HG03378 (cell line): ENCODE measurements around the gene HSD3B7.

Experiments used
- ATAC-seq: cut with Tn5 transposase; IDR thresholded peaks from one replicate; pipeline ENCODE4 v1.9.1; 2021; ENCODE audit warnings: mild to moderate bottlenecking, moderate library complexity; ENCODE audit not compliant: unreplicated experiment

Gene HSD3B7

DNA sequence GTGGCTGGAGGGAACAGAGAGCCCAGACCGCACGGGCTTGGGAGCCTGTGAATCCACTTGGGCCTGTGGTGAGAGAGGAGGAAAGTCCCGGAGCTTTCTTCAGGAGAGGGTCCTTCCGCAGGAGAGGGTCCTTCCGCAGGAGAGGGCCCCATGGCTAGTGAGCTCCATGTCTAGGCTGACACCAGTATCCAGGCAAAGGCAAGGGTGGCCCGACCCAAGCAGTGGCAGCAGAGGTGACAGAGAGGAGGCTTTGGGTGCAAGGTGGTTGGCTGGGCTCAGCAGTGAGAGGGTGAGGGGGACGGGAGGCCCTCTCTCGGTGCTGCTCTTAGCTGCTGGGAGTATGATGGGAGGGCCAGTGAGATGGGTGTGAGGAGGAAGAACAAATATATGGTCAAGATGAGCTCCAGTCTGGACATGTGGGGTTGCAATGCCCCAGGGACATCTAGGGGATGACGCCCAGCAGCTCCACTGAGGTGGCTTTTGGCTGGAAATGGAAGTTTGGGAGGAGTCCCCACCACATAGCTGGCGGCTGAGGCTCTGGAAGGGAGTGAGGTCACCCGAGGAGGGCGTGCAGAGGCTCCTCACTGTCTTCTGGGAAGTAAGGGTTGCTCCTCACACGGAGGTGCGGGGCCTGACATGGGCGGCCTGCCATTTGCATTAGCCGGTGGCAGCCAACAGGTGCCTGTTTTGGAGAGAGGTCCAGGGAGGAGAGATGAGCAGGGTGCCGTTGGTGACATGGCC is 2.3 kb upstream of the HSD3B7 start:
- no peak for ATAC-seq

DNA sequence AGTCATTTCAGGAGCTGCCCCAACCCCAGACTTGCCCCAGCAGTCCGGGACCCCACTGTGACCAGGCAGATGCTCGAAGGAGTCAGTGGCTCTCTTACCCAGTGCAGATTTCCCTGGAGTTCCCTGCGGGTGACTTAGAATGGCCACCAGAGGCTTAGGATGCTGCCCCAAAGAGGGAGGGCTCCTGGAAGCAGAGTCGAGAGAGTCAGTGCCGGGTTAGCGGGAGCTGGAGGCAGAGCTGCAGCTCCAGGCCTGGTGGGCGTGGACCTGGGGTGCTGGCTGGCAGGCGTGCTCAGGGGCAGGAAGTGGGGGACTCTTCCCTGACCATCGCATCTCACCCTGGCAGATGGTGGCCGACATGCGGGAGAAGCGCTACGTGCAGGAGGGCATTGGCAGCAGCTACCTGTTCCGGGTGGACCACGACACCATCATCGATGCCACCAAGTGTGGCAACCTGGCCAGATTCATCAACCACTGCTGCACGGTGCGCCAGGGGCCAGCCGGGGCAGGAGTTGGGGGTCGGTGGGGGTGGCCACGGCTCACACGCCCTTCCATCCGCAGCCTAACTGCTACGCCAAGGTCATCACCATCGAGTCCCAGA is 1.6 kb upstream of the HSD3B7 start:
- no peak for ATAC-seq

DNA sequence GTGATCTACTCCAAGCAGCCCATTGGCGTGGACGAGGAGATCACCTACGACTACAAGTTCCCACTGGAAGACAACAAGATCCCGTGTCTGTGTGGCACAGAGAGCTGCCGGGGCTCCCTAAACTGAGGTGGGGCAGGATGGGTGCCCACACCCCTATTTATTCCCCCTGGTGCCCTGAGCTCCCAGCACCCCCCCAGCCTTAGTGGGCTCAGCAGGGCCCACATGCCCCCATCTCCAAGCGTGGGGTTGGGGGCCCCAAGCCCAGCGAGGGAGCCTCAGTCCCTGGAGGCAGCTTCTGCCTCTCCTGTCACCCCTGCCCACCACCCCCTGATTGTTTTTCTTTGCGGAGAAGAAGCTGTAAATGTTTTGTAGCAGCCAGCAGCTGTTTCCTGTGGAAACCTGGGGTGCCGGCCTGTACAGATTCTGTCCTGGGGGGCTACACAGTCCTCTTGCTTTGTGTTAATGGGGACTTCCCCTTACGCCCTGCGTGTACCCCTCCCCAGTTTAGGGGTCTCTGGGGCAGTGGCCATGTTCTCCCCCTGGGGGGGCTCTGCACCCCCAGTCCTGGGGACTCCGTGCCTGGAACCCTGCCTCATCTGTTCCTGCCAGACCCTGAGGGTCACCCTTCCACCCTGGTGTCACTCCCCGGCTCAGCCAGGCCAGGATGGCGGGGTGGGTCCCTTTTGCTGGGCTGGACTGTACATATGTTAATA is 953 bp upstream of the HSD3B7 start:
- ATAC-seq, result no peak

DNA sequence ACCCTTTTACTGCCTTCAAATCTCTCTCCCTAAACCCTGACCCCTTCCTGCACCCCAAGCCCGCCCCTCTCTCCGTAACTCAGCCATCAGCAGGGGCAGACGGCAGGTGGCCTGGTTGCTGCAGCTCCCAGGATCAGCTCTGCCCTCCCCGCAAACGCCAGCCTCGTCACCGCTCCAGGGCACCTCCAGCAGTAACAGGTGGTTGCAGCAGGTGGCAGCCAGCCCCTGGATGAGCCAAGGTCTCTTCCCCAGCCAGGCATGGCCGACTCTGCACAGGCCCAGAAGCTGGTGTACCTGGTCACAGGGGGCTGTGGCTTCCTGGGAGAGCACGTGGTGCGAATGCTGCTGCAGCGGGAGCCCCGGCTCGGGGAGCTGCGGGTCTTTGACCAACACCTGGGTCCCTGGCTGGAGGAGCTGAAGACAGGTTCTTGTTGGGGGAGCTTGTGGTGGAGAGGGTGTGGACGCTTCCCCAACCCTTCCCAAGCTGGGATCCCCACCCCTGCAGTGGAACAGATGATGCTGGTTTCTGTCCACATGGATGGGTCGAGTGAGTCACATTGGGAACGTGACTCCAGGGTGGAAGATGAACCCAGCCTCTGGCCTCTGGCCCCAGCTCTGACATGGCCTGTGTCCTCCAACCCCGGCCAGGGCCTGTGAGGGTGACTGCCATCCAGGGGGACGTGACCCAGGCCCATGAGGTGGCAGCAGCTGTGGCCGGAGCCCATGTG is 558 bp downstream of the HSD3B7 start:
- ATAC-seq, result no peak

DNA sequence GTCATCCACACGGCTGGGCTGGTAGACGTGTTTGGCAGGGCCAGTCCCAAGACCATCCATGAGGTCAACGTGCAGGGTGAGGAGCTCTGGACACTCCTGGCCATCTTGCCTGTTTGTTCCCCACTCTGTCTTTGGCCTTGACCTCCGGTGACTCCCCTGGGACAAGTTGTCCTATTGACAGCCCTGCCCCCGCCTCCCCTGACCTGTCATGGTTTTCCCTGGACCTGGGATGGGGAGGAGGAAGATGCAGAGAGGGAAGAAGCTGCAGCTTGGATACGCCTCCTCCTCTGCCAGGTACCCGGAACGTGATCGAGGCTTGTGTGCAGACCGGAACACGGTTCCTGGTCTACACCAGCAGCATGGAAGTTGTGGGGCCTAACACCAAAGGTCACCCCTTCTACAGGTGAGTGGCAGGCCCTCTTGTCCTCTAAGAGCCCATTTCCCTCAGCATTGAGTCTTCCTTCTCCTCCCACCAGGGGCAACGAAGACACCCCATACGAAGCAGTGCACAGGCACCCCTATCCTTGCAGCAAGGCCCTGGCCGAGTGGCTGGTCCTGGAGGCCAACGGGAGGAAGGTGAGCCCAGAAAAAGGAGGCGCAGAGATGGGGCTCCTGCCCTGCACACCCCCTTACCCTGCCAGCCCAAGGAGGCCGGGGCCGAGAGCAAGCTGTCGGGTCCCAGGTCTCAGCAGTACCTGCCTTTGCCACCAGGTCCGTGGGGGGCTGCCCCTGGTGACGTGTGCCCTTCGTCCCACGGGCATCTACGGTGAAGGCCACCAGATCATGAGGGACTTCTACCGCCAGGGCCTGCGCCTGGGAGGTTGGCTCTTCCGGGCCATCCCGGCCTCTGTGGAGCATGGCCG is 1.4 kb downstream of the HSD3B7 start:
- no peak for ATAC-seq

DNA sequence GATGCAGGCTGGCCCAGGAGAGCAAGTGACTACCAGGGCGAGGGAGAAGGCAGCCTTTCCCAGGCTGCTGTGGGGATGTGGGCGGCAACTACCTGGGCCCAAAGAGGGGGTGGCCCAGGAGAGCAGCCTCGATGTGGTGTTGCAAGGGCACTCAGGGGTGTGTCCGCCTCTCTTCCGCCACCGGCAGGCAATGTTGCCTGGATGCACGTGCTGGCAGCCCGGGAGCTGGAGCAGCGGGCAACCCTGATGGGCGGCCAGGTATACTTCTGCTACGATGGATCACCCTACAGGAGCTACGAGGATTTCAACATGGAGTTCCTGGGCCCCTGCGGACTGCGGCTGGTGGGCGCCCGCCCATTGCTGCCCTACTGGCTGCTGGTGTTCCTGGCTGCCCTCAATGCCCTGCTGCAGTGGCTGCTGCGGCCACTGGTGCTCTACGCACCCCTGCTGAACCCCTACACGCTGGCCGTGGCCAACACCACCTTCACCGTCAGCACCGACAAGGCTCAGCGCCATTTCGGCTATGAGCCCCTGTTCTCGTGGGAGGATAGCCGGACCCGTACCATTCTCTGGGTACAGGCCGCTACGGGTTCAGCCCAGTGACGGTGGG is 2.7 kb downstream of the HSD3B7 start:
- no peak for ATAC-seq

DNA sequence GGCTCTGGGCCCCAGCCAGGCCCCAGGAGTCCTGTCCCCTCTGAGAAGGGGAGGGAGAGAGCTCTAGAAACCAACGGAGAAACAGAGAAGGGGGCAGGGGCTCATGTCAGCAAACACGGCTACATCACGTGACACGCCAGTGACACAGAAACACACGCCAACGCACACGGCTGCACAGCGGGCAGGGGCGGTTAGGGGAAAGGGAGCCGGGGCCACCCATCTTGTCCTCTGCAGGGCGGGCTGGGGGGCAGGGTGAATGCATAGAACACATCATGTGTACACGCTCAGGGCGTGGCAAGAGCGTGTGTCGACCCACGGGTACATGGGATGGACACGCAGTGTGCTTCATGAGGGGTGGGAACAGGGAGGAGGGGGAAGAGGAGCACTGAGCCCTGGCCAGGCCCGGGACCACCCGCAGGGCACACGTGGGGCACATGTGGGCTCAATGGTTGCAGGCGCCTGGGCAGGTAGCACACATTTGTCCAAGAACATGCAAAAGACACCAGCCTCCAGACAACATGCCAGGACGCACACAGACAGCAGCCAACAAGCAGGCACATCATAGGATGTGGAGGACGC is 4.6 kb downstream of the HSD3B7 start:
- ATAC-seq, result no peak

DNA sequence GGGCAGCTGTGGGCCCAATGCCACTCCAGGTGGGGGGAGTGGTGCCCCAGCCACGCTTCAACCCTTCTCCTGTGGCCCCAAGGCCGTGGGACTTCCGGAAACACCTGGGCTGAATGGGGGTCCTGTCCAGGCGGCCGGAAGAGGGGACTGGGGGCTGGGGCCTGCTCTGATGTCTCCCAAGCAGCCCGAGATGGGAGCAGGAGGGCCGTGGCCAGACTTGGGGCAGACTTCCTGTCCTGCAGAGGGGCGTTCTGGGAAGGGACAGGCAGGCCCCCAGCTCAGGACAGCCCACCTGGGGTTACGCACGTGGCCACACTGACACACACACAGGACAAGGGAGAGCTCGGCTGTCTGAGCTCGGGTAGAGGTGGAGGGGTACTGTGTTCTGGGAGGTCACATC is 5.1 kb downstream of the HSD3B7 start:
- no peak for ATAC-seq

DNA sequence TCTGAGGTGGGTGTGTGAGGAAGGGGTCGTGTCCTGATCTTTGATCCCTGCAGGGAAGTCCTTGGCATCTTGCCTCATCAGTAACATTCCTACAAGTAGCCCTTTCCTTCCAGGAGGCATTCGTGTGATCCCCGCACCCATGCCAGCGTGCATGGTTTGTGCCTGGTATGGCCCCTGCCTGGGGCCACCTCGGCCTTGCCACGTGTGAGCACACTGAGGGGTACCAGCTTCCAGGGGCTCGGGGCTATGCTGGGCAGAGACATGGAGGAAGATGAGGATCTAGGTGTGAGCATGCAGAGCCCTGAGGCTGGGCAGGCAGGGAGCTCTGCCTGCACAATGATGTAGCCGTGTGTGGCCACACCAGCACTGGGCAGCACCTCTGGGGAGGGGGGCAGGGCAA is 6.0 kb downstream of the HSD3B7 start:
- no peak for ATAC-seq

DNA sequence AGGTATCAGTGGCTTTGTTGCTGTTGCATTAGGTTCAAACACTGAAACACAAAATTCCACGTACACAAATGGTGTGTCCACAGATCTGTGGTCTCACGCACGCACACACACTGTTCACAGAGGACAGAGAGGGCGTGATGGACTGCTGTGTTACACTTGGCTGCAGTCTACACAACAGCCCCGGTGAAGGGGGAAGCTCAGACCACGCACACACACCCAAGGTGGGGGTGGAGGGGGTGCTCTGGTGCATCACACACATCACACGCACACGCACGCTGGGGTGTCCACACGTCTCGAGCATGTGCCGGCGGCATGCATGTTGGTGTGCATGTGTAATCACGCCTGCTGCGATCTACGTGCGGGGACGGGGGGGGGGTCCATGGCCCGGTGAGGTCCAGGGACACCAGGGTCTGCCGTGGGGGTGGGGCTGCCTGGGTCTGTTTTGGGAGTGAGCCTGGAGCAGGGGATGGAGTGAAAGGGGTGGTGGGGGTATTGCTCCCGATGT is 7.3 kb downstream of the HSD3B7 start:
- ATAC-seq, result no peak

DNA sequence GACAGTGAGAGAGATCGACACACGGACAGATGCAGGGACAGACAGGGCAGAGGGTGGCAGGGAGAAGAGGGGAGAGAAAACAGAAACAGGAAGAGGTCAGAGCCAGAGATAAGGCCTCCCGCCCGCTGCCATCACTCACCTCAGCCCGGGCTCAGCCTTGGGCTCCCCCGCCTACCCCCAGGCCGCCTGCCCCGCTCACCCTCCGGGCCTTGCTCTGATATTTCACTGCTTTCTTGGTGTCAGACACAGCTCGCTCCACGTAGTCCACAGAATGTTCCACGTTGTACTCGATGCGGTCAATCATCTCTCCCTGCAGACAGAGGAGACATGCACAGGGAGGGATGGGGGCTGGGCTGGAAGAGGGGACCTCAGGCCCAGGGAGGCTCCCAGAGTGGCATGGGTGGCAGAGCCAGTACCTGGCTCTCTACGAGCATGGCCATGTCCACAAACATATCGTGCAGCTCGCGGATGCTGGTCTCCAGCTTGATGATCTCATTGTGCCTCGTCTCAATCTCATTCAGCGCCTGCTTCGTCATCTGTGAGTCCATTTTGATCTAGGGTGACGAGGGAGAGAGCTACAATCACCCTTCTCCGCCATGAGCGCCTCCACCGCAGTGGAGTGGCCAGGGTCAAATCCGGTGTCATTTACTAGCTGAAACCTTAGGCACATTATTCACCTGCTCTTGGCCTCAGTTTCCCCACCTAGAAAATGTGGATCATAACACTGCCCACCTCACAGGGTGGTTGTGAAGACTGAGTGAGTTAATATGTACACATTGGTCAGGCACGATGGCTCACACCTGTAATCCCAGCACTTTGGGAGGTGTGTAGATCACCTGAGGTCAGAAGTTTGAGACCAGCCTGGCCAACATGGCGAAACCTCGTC is 8.2 kb downstream of the HSD3B7 start:
- ATAC-seq, result no peak

DNA sequence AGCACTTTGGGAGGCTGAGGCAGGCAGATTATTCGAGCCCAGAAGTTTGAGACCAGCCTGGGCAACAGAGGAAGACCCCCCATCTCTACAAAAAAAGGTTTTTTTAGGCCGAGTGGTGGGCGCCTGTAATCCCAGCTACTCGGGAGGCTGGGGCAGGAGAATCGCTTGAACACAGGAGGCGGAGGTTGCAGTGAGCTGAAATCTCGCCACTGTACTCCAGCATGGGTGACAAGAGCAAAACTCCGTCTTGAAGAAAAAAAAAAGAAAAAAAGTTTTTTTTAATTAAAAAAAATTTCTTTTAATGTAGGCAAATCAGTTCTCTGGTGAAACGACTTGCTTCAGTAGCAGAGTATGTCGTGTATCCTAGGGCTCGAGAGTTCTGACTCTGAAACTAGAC is 10.9 kb downstream of the HSD3B7 start:
- ATAC-seq, result no peak

DNA sequence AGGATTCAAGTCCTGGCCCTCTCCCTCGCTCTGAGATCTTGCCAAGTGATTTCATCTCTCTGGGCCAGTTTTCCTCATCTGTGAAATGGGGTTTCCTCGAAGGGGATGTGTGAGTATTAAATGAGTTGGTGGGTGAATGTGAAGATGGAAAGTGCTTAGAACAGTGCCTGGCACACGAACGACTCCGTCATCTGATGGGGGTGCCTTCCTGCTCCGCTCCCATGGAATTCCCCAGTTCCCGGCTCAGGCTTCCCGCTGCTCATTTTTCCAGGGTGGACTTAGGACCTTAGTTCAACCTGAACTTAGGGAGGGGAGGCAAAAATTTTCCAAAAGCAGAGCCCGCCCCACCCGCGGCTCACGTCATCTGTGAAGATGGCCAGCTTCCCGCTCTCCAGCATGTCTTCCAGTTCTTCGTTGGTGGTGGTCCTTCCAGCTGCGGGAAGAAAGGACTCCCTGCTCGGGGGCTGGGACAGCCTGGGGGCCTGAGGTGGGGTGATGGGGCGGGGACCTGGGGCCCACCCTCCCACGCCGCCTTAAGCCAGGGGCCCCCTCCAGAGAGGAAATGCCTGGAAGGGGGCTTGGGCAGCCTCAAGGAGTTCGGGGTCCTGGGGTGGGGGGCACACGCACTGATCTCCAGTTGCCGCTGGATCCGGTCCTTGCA is 11.4 kb downstream of the HSD3B7 start:
- no peak for ATAC-seq

DNA sequence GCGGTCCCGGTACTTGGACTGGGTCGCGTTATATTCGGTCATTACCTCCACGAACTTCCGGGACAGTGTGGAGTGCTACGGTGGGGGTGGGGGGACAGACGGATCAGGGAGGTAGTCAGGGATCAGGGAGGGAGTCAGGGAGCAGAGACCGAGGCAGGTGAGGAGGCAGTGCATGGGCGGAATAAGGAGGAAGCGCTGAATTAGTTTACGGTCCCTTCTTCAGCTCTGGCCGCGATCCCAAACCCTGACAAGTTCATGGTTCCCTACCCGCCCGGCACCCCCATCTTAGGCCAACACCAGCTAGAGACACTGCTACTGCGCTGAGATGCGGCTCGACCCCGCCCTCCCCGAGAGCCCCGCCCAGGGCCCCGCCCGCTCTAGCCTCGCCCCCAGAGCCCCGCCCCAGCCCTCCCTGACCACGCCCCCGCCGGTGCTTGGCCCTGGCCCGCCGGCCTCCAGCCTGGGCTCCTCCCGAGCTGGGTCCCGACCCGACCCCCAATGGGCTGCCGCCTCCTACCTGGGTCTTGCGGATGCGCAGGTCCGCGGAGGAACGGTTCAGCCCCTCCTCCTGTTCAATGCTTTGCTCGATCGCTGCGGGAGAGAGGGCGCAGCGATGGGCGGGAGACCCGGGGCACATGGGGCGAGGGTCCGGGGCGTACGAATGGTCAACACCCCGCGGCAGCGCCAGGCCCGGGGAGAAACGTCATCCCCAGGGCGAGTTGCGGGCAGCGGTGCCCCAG is 12.1 kb downstream of the HSD3B7 start:
- ATAC-seq, result no peak

DNA sequence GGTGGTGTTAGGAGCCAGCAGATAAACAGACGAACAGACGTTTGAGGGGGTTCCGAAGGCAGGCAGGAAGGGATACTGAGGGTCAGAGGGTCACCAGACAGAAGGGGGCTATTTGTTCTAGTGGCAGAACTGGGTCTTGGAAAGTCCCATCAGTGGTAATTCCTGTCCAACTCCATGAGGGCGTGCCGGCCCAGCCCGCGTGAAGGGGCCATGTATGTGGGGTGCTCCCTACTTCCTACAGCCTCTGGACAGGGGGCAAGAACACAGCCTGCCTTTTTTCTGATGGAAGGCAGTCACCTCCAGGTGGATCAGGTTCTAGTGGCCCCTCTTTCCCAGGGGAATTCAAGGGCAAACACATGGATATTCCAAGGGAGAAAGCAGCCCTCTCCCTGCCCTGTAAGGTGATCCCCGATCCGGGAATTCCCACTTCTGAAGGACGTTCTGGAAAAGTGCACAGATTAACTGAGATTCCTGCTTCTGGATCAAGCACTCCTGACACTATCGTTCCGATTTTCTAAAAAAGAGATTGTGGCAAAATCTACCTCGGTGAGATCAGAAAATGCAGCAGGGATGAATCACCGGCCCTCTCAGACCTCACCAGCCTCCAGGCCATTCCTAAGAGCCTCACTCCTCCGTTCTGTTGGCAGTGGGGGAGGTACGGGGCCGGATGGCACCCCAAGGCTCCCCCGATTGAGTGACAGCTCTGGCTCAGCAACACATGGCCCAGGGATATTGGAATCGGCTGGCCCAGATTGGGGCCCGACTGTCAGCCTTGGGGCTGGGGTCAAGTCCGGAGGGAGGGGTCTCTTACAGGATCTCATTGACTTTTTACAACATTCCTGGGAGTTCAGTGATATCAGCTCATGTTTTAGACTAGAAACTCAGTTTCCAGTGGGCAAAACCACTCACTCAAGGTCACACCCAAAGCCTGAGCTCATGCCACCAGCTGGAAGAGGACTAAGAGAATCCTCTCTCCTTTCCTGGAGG is 13.0 kb downstream of the HSD3B7 start:
- ATAC-seq, result no peak
